PFSK-1 (cell line): ENCODE results near the gene ROBO1. TPM values are rescaled to one million over a fixed set of nuclear protein-coding genes. Genes with fewer than 3 reads are reported as not detected.

Experiments used
- FOXP2 ChIP-seq: optimal IDR thresholded peaks from 2 replicates; pipeline ENCODE3; 2011; ENCODE audit warnings: borderline replicate concordance, control low read depth, inconsistent platforms; ENCODE audit not compliant: insufficient read depth; ENCODE audit errors: extremely low read length, extremely low read depth
- POLR2AphosphoS5 ChIP-seq: IDR thresholded peaks from 2 replicates; pipeline ENCODE4 v1.6.1; 2012; ENCODE audit warnings: low read depth, mild to moderate bottlenecking, control low read depth, low read length, moderate library complexity
- REST ChIP-seq, 2 experiments: IDR thresholded peaks; 2 replicates each; pipeline versions ENCODE4 v1.6.1 to v1.8.0; 2011 to 2012; ENCODE audit warnings: low read depth in 2 of 2, low read length in 2 of 2, control low read depth in 1 of 2, inconsistent platforms in 1 of 2, mild to moderate bottlenecking in 1 of 2, moderate library complexity in 1 of 2; ENCODE audit not compliant: insufficient read depth in 1 of 2
- SIN3A ChIP-seq: IDR thresholded peaks from 2 replicates; pipeline ENCODE4 v1.6.1; 2012; ENCODE audit warnings: mild to moderate bottlenecking, low read length, moderate library complexity, borderline replicate concordance; ENCODE audit not compliant: insufficient read depth
- TAF1 ChIP-seq: IDR thresholded peaks from 2 replicates; pipeline ENCODE4 v1.6.1; 2012; ENCODE audit warnings: low read length, control low read depth, borderline replicate concordance; ENCODE audit not compliant: insufficient read depth
- polyA plus RNA-seq: library from polyadenylated mRNA; unstranded; fragments of >200 nt; gene quantifications from one replicate; pipeline ENCODE4 v1.2.1, GENCODE V29; 2012; ENCODE audit warnings: low read depth, missing spikeins; ENCODE audit not compliant: insufficient read length

The ROBO1 gene
- 137 TPM for polyA plus RNA-seq

- TF ChIP-seq SIN3A = no peak
- no peak for TF ChIP-seq FOXP2
- no peak for TF ChIP-seq REST (IDR thresholded peaks at IDR 0.05; ENCODE audit: insufficient read depth in 1 of 2, low read depth in 2 of 2, low read length in 2 of 2)
- 0 out of 2 replicates have a peak, but pooled peaks have one; percentile 28 for TF ChIP-seq TAF1
Observed at GRCh38 chr3:79767905-79768267, at the start of gene ROBO1. Gene ROBO1, minus strand, starts transcription at chr3:79767998.

- TF ChIP-seq REST (IDR thresholded peaks at IDR 0.05; ENCODE audit: insufficient read depth in 1 of 2, low read depth in 2 of 2, low read length in 2 of 2) (0 out of 4 replicates have a peak, but pooled peaks of 1 of the 2 experiments have one; percentile 62), FOXP2 (no peak)
Observed at GRCh38 chr3:79817224-79817623, 49.4 kb upstream of the ROBO1 start.

- no peak for TF ChIP-seq SIN3A
- TF ChIP-seq REST (IDR thresholded peaks at IDR 0.05; ENCODE audit: insufficient read depth in 1 of 2, low read depth in 2 of 2, low read length in 2 of 2) = no peak
- TF ChIP-seq TAF1 = no peak
- no peak for TF ChIP-seq FOXP2
- TF ChIP-seq POLR2AphosphoS5 = no peak
Observed at GRCh38 chr3:79815478-79815877, 47.7 kb upstream of the ROBO1 start.

- no peak for TF ChIP-seq SIN3A
- no peak for TF ChIP-seq FOXP2
- TF ChIP-seq REST (IDR thresholded peaks at IDR 0.05; ENCODE audit: insufficient read depth in 1 of 2, low read depth in 2 of 2, low read length in 2 of 2) = no peak
- TF ChIP-seq TAF1 = no peak
- no peak for TF ChIP-seq POLR2AphosphoS5
Observed at GRCh38 chr3:79810581-79810980, 42.8 kb upstream of the ROBO1 start.

- TF ChIP-seq TAF1 = no peak
- no peak for TF ChIP-seq REST (IDR thresholded peaks at IDR 0.05; ENCODE audit: insufficient read depth in 1 of 2, low read depth in 2 of 2, low read length in 2 of 2)
- TF ChIP-seq FOXP2 = no peak
- no peak for TF ChIP-seq SIN3A
- TF ChIP-seq POLR2AphosphoS5 = no peak
Observed at GRCh38 chr3:79810092-79810491, 42.3 kb upstream of the ROBO1 start.
